SW 1271 (cell line): ENCODE data around the gene SEC14L6.
"Not testable (repeated sequence)": the region's sequence is repeated elsewhere in the genome, so short reads cannot be mapped to it uniquely, and the experiment has no call there.

Experiments
- DNase-seq, 2 experiments: peaks; one replicate each; lab custom pipeline; 2025; lab: John Stamatoyannopoulos, UW

SEC14L6 gene

DNA sequence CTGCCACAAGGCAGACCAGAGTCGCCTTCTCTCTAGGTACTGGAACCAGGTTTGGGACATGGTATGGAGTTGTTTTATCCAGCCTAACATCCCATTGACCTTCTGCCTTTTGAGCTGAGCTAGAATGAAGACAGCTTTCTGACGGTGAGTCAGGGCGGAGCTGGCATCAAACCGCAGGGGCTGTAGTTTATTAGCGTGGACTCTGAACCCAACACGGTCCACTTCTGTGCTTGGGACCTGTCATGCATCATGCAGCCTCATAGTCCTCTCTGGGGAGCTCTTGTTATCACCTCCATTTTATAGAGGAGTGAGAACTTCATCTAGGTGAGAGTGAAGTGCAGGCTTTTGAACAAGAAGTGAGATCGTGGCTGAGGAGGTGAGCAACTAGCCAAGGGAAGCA, 19.6 kb upstream of the SEC14L6 start:
- no peak for DNase-seq

DNA sequence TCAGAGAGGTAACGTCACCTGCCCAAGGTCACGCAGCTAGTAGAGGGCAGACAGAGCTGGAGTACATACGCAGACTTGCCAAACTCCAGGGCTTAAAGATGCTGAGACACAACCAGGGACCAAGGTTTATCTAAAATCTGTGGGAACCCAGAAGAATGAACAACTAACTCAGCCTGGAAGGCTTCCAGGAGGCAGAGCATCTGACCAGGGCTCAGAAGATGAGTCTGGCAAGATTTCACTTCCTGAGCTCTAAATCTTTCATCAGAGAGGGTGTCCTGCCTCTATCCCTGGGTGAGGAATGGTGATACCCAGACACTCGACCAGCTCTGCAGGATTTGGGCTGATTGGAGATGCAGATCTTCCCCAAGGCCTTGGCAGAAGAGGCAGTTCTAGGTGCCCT, 18.8 kb upstream of the SEC14L6 start:
- no peak for DNase-seq

DNA sequence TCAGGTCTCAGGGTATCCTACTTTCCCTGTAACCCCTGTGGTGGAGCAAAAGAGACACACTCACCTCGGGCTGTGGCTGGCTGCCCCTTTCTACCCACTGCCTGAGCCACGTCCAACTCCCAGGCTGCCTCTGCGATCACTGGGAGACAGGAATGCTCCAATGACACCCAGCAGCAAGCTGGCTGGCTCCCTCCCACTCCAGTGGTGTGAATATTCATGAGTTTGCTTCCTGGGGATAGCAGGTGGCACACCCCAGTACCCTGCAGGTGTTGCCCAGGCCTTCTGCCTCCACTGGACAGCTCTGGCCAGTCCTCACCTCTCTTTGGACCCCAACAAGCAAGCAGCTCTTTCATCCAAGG, 18.2 kb upstream of the SEC14L6 start:
- no peak for DNase-seq

DNA sequence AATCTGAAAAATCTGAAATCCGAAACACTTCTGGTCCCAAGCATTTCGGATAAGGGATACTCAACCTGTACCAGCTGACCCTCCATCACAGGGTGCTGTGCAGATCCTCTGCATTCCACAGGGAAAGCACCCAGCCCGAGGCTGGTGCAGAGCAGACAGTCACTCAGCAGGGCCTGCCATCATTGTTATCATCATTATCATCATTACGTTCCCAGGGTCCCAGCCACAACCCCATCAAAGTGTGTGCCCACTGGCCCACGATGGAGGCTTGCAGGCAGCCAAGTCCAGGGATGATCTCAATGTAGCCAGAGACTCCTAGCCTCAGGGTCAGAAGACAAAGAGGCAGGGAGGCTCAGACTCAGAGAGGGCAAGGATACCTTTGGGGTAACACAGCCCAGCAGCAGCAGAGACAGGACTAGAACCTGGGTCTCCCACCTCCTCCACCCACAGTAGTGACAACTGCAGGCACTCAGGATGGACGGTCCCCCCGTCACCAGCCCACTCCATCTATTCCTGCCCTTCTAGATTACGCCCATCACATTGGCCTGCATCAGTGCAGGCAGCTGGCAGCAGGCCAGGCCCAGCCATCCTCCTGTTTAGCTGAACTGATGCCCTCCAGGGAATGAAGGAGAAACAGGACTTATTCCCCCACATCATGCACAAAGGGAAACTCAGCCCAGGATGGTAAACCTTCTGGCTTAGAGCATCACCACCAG, 17.7 kb upstream of the SEC14L6 start:
- DNase-seq = no peak

DNA sequence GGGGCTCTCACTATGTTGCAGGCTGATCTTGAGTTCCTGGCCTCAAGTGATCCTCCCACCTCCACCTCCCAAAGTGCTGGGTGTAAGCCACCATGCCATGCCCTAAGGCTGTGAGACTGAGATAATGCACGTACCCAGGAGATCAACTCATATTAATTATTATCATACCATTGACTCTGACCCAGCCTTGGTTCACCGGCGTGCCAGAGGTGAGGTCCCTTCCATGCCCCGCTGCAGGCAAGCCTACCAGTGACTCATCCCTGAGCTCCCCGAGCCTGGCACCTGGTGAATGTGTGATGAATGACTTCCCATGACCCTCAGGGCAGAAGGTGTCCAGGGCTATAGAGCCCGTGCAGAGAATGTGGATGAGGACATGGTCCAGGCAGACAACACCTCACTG, 15.8 kb upstream of the SEC14L6 start:
- no peak for DNase-seq

DNA sequence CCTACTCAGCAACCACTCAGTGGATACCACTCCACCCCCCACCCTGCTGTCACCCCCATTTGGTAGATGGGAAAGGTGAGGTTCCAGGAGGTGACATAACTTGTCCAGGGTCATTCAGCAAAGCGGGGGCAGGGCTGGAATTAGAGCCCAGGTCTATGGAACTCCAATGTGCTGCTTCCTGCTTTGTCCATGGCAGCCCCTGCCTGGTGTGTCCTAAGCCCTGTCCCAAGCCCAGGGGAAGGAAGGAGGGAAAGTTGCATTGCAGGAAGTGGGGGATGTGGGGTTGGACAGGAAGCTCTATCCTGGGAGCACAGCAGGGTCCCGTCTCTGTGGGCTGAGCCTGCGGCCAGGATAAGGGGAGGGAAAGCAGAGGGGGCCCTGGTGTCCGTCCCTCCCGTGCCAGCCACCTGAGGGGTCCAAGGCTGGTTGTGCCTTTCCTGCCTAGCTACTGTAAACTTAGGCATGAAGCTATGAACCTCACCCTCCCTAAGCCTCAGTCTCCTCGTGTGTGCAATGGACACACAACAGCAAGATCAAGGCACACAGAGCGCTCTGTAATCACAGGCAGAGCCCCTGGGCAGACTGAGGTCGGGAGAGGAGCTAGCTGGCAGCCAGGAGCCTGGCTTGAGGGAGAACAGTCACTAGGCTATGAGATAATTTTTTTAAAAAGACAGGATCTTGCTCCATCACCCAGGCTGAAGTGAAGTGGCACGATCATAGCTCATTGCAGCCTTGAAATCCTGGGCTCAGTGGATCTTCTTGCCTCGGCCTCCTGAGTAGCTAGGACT, 15.1 kb upstream of the SEC14L6 start:
- DNase-seq = no peak

DNA sequence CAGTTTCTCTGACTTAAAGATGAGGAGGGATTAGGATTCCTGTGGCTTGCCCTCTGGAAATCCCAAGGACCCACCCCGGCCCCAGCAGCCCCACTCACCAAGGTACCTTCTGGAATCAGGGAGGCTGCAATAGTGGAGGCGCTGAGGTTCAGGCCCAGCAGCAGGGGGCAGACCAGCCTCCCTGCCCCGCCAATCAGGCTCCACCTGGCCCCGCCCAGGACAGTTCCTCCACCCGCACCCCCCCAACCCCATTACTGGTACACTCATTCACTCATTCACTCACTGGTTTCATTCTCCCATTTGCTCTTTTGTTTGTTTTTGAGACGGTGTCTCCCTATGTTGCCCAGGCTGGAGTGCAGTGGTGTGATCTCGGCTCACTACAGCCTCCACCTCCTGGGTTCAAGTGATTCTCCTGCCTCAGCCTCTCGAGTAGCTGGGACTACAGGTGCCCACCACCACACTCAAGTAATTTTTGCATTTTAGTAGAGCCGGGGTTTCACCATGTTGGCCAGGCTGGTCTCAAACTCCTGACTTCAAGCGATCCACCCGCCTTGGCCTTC, 14.2 kb upstream of the SEC14L6 start:
- not testable (repeated sequence) for DNase-seq

DNA sequence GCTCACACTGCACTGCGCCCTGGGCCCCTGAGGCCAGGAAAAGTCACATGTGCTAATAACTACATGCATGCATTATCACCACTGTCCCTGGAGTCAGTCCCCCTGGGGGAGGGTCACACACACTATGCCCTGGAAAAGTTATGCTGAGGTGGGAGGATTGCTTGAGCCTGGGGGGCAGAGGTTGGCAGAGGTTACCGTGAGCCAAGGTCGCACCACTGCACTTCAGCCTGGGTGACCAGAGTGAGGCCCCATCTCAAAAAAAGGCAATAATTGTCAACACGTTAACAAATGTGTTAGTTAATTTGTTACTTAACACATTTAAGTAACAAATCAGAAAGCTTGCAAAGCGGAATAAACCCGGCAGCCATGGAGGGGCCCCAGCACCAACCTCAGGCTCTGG, 13.3 kb upstream of the SEC14L6 start:
- DNase-seq = no peak

DNA sequence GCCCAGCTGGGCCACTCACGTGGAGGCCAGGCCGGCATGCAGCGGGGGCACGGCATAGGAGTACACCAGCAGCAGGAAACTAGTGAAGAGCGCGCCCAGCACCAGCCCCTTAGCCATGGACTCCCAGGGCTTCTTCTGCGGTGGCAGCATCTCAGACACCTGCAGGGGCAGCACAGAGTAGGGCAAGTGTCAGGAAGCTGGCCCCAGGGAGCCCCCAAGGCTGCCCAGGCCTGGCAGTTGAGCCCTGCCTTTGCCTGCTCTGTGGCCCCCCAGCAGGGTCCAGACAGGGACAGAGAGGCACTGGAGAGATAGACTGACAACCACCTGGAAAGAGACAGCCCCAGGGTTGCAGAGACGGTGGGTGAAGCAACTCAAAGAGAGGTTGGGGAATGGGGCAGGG, 10.7 kb upstream of the SEC14L6 start:
- DNase-seq = no peak

DNA sequence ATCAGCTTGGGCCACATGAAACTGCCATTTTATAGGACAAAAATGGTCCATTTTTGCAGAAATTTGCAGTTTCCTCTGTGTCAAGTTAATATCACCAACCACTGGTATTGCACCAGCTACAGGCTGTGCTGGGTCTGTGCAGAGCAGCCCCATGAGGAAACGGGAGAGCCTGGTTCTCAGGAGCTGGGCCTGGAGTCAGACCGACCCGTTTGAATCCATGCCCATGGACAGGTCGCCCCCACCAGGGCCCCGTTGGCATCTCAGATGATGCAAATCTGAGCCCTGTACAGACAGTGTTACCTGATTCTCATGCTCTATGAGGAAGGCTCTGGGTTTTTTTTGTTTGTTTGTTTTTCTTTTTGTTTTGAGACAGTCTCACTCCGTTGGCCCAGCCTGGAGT, 9.8 kb upstream of the SEC14L6 start:
- no peak for DNase-seq

DNA sequence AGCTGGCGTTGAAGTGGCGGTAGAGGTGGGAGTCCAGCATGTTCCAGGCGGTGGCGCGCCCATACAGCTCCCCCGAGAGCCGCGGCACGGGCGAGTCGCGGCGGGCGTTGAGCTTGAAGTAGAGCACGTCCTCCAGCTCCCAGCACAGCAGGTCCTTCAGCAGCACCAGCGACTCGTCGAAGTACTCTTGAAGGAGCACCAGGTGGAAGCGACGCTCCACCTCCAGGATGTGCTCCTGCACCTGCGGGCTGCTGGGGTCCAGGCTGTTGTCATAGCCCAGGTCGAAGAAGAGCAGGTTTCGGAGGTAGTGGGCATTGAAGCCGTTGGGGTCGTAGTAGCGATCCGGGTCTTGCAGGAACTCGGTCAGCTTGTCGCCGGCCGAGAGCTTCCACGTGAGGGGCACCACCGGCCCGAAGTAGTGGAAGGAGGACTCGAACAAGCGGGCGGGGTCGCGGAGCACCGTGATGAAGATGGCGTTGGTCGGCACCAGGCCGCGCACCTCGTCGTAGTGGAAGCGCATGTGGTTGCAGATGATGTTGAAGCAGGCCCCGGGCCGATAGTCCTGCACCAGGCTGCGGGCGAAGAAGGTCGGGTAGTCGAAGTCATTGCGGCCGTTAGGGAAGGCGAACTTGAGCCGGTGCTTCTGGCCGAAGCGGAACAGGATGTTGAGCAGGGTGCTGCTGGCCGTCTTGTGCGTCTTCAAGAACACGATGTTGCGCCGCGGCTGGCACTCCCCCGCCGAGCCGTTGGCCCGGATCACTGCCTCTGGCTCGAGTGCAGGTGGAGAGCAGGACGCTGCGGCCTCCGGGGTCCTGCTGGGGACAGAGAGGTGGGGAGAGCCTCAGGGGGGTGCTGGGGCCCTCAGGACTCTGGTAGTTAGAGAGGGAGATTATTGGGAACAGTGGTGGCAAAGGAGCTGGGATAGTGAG, 9.0 kb upstream of the SEC14L6 start:
- DNase-seq = no peak

DNA sequence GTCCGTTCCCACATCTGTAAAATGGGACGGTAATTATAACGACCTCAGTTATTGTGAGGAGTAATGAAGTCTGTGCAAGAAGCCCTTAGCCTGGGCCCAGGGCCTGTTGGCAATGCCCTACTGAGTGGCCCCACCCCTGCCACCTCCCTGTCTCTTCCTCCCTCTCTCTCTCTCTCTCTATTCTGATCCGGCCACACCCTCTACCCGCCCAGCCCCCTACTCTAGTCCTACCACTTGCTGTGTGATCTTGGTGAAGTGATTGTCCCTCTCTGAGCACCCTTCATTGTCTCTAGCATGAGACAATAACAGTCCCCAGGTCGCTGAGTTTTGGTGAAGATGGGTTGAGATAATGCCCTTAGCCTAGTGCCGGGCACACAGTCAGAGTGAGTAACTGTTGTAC, 7.4 kb upstream of the SEC14L6 start:
- no peak for DNase-seq

DNA sequence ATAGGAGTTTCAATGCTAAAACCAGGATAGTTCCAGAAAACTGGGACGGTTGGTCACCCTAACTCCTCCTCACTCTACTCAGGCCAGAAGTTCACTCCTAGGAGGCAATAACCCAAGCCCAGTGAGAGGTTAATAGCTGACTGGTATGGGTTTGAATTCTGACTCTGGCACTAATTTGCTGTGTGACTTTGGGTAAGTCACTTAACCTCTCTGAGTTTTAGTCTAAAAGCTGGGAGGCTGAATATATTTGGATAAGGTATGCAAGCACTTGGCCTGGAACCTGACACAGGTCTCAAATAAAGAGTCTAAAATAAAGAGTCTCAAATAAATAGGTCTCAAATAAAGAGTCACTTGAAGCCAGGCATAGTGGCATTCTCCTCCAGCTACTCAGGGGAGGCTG, 6.2 kb upstream of the SEC14L6 start:
- DNase-seq = no peak

DNA sequence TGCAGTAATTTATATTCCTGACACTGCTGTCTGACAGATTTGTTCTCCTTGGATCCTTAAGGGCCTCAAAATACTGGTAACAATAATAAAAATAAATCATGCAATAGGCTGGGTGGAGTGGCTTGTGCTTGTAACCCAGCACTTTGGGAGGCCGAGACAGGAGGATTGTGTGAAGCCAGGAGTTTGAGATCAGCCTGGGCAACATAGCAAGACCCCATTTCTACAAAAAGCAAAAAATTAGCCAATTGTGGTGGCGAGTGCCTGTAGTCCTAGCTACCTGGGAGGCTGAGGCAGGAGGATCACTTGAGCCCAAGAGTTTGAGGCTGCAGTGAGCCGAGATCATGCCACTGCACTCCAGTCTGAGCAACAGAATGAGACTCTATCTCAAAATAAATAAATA, 5.3 kb upstream of the SEC14L6 start:
- DNase-seq = not testable (repeated sequence)

DNA sequence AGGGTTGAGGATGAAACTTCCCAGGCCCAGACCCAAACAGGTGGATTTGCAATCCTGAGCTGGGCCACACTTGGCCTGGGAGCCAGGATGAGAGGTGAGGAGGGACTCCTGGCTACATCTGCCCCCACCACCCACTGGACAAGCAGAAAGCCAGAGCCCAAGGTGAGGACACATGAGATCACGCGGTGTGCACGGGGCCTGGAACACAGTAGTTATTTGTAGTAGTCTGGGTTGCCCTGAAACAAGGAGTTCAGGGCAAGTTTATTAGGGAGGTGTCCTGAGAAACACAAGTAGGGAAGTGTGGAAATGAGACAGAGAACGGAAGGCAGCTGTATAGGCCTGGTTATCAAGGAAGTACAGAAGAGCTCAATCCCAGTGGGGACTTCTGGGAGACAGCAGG, 647 bp upstream of the SEC14L6 start:
- no peak for DNase-seq

DNA sequence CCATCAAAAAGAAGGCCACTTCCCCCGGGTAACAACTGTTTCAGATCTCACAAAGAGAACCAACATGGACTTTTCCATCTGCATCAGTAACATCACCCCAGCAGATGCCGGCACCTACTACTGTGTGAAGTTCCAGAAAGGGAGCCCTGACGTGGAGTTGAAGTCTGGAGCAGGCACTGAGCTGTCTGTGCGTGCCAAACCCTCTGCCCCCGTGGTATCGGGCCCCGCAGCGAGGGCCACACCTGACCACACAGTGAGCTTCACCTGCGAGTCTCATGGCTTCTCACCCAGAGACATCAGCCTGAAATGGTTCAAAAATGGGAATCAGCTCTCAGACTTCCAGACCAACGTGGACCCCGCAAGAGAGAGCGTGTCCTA, 3.7 kb downstream of the SEC14L6 start:
- no peak for DNase-seq

DNA sequence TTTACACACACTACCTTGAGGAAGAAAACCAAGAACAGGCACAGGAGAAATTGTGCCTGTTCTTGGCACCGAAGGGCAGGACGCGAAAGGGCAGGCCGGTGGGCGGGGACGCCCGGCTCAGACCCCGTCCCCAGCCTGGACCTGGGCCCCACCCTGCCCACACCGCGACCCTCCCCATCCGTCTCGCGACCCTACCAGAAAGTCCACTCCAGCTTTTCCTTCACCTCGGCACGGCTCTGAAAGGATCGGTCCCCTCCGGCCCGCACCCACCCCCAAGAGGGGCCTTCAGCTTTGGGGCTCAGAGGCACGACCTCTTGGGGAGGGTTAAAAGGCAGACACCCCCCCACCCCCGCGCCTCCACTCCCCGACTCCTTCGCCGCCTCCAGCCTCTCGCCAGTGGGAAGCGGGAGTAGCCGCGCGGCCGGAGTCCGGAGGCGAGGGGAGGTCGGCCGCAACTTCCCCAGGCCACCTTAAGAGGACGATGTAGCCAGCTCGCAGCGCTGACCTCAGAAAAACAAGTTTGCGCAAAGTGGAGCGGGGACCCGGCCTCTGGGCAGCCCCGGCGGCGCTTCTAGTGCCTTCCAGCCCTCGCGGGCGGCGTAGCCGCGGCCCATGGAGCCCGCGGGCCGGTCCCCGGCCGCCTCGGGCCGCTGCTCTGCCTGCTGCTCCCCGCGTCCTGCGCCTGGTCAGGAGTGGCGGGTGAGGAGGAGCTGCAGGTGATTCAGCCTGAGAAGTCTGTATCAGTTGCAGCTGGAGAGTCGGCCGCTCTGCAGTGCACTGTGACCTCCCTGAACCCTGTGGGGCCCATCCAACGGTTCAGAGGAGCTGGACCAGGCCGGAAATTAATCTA, 4.4 kb downstream of the SEC14L6 start:
- DNase-seq = no peak

DNA sequence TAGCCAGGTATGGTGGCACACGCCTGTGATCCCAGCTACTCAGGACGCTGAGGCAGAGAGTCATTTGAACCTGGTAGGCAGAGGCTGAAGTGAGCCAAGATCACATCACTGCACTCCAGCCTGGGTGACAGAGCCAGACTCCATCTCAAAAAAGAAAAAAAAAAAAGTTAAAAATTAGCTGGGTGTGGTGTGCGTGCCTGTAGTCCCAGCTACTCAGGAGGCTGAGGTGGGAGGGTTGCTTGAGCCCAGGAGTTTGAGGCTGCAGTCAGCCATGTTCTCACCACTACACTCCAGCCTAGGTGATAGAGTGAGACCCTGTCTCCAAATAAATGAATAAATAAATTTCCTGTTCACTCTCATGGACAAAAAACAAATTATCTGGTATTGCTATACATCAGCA, 5.0 kb downstream of the SEC14L6 start:
- DNase-seq = not testable (repeated sequence)

DNA sequence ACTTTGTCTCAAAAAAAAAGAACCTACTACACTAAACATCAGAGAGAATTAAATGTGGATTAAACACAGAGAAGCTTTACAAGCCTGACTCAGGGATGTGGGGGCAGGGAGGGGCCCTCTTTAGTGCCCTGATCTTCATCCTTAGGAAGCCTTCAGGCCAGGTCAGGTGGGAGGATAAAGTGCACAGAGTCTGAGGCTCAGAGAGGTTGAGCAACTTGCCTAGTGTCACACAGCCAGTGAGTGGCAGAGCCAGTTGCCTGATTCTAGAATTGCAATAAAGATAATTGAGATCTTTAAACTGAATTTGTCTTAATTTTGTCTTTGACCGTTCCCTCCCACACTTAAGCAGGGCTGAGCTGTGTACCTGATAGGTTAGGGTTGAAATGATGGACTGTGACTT, 7.2 kb downstream of the SEC14L6 start:
- no peak for DNase-seq

DNA sequence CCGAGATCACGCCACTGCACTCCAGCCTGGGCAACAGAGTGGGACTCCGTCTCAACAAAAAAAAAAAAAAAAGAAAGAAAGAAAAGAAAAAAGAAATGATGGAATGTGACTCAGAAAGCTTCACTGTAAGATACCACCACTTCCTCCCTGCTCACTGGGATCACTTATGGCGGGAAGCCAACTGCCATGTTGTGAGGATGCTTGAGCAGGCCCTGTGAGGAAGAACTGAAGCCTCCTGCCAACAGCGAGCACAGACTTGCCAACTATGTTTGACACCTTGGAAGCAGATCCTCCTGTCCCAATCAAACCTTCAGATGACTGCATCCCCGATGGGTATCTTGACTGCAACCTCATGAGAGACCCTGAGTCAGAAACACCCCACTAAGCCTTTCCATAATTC, 8.3 kb downstream of the SEC14L6 start:
- no peak for DNase-seq

DNA sequence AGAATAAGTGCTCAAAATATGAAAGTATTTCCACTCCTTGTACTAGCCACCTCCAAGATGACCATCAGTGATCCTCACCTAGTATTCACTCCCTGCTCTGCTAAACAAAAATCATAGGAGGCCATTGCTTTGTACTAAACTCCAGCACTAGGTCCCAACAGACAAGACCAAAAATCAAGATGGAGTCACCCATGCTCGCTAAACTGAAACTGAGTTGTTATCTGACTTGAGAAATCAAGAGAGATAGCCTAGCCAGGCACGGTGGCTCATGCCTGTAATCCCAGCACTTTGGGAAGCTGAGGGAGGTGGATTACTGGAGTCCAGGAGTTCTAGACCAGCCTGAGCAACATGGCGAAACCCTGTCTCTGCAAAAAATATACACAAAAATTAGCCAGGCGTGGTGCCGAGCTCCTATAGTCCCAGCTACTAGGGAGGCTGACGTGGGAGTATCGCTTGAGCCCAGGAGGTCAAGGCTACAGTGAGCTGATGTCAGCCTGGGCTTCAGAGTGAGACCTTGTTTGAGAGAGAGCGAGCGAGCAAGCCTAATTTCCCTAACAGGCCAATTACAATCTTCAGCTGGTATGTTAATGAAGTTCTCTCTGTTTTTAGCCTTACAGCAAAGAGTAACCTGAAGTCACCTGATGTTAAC, 9.3 kb downstream of the SEC14L6 start:
- no peak for DNase-seq
